DMS53 treated with DMSO at 0.1 percent for 48 hours (cell line): ENCODE measurements around the gene BTBD9.

Source experiments
- DNase-seq: peaks from one replicate; lab custom pipeline; 2025; ENCODE audit not compliant: unreplicated experiment; lab: John Stamatoyannopoulos, UW

BTBD9 gene

DNA sequence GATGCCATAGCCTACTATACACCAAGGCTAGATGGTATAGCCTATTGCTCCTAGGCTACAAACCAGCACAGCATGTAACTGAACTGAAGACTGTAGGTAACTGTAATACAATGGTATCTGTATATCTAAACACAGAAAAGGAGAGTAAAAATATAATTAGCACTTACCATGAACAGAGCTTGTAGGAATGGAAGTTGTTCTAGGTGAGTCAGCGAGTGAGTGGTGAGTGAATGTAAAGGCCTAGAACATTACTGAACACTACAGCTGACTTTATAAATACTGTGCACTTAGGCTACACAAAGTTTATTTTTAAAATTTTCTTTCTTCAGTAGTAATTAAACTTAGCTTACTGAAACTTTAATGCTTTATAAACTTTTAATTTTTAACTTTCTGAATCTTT lies 129.5 kb downstream of the BTBD9 start:
- DNase-seq: no peak

DNA sequence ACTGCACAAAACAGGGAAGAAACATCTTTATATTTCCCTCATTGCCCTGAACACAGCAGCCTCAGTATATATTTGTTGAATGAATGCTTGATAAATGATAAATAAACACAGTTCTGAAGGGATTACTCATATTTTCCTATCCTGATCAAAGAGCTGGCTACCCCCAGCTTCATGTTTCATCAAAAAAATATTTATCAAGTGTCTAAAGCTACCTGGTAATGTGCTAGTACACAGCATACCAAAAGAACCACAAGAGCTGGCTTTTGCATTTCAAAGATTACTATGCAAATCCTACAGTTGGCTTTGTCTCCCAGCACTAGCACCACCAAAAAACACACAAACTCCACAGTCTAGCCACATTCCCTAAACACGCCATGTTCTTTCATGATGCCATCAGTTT lies 130.0 kb downstream of the BTBD9 start:
- DNase-seq: peak; percentile 9

DNA sequence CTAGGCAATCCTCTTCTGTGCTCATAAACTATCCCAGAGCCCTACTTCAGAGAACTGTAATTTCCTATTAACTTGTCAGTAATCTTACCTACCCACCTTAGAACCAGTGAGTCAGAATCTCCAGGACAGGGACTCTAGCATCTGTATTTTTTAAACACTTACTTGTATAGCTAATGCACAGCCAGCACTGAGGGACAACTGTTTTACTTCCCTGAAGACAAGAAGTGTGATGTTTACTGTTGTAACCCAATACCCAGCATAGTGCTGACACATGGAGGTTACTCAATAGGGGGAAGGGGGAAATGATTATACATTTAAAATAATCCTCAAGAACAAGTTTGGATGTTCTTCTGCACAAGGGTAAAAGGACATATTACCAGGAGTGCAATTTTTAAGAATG lies 130.8 kb downstream of the BTBD9 start:
- DNase-seq: peak; percentile 79

DNA sequence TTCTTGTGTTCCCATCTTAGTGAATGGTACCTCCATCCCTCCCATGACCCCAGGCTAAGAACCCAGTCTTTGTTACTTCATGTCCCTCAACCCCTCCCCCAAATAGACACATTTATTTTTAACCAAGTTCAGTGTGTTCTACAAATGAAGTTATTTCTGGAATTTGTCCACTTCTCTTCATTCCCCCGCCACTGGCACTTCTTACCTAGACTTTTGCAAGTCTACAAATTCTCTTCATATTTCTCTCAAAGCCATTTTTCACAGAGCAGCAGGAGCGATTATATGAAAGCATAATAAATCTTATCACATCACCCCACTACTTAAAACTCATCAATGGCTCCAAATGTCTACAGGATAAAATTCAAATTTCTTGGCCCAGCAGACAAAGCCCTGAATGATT lies 131.4 kb downstream of the BTBD9 start:
- DNase-seq: no peak

DNA sequence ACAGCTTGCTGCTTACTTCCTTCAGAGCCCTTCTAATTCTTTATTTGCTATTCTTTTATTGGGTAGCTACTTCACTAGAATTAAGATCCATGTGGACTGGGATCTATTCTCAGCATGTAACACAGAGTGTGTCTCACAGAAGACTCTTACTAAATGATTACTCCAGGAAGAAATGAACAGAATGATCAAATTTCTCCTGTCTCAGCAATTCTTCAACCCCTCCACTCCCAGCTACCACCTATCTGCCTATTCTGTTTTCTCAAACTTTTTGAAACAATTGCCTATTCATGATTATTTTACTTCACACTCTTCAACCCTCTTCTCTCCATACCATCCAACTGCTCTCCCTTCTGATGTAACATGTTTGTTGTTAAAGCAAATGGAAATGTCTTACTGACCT lies 132.6 kb downstream of the BTBD9 start:
- DNase-seq: no peak

DNA sequence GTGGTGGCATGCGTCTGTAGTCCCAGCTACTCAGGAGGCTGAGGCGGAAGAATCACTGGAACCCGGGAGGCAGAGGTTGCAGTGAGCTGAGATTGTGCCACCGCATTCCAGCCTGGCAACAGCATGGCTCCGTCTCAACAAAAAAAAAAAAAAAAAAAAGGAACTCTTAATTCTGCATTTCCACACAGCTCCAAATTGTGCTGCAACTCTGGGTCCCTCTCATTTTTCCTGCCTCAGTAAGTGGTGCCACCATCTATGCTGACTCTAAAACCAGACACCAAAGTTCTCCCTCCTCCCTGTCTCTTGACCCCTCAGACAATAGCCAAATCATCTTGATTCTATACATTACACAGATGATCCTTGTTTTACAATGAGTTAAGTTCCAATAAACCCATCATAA lies 133.9 kb downstream of the BTBD9 start:
- DNase-seq: no peak

DNA sequence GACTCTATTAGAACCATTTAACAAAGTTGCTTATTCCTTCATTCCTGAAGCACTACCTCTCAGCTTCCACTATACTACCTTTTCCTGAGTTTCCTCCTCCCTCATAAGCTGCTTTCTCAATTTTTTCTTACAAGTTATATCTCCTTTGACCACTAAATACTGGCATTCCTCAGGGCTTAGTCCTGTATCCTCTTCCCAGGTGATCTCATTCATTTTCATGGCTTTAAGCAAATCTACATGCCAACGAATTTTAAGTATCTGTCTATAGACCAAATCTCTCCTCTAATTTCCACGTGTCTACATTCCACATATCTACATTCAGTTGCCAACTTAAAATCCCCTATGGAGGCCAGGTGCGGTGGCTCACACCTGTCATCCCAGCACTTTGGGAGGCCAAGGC lies 134.7 kb downstream of the BTBD9 start:
- DNase-seq: no peak

DNA sequence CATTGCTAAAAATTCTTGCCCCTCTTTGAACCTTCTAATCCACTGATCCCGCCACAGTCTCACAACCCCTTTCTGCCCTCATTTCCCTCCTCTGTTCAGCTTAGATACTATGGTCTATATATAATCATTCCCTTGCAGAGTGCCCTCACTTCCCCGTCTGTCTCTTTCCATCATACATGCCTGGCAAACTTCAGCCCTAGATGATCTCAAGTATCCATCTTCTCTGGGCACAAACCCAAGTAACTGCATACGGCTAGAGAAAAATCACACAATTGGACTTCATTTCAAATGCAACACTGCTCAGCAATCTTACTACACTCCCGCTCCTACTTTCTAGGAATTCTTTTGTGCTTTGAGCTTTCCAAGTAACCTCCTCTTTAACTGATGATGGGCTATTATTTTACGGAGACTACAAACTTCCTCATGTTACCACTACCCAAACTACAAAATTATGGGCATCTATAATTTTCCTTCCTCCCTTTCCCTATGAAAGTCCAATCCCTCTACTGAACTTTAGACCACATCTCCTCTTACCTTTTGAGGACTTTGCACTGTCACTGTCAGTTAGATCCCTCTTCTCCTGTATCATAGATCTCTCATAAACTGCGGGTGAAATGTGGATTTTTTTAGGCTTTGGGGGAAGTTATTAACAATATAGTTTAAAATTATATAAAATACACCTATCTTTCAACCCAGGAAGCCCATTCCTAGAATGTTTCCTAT lies 135.6 kb downstream of the BTBD9 start:
- DNase-seq: no peak

DNA sequence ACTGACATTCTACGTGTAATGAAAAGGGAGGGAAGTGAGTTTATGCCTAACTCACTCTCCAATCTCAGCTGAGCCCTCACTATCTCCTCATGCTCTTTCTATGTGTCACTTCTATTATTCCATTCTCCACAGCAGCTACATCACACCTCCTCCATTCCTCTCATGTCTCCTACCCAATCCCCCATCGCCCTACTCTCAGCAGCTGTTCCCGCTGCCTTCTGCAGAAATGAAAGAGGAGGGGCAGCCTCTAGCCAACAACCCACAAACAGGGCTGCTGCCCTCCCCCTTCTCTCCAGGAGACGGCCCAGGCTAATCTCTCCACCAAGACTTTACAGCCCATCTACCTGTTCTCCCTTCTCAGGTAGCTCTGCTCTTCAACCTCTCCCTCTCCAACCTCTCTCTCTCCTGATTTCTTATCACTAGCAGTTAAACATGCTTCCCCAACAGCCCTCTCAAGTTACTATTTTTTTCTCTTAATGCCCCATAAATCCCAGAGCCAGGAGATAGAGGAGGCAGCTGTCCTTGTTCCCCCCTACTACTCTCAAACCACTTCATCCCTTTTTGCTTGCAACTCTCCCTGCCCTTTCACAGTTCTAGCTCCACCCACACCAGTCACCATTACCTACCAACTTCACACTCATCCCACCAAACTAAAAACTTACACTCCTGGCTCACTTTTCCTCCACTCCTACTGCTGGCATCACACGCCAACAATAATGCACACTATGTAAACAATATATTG lies 136.5 kb downstream of the BTBD9 start:
- DNase-seq: no peak

DNA sequence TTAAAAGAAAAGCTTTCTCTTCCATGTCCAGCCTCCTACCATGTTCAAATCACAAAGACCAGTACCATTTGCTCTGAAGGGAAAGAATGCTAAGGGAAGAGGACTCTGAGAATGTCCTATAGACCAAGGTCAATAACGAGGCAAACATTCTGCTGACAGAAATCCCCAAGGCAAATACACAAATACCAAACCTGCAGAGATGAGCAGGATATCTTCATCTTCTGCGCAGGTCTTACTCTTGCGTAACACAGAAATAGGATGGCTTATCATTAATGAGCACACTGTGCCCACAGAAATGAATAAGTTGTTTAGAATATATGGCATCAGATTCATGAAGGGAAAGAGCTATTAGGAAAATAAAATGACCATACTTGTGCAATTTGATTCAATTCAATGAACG lies 137.3 kb downstream of the BTBD9 start:
- DNase-seq: no peak

DNA sequence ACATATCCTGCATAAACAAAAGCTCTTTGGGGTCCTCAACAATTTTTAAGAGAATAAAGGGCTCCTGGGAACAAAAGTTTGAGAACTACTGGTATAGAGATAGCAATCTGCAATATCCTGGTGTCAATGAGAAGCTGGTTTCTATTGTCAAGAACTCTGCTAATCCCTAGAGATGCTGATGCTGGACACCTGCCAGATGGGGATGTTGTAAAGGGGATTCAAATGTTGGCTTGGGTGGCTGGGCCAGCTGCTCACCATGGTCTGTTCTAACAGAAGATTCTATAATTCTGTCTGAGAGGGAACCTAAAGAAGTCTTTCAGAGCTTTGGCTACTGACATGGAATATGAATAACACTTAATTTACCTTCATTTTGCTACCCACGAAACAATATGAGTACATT lies 137.8 kb downstream of the BTBD9 start:
- no peak for DNase-seq

DNA sequence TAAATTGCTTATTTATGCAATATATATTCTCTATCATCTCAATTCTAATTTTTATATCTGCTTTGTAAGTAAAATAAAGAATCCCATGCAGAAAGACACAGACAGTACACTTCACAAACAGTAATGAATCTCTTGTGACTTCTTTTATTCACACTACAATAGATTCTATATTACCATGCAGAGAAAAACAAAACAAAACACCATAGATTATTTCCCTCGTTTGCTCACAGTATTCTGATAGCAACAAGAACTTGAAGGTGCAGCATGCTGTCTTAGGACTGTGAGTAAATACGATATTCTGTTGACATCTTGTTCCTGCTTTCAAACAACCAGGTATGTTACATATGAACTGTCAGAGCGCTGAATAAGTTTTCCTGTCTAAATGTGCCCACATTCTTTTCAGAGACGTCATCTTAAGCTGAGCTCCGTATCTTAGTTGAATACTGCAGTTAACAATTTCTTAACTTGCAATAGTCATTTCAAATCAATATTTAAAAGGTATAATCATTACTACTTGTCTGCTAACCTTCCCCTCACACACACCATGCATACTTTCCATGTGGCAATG lies 140.1 kb downstream of the BTBD9 start:
- DNase-seq: no peak

DNA sequence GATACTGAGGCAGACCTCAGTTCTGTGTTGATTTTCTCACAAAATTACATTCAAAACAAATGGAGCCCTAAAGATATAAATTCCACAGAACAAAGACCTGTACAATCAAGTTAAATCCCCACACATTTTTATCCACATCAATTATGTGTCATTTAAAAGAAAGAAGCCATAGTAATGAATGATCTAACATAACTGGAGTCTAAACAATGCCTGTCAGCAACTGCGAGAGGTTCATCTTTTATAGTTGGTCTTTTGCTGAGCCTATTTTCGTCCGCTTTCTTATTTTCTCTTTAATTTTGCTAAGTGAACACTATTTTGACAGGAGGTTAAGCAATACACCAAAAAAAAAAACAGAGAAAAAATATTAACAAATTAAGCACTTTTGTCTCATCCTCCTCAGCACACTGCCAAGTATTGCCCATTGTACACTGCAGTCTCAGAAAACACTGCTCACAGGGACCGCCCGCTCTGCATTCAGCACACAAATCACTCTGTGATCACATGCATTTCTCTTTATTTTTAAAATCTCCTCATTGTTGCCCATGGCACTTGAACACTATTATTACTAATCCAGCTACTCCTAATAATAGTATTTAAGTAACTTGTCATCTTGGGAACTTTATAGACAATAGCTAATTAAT lies 140.8 kb downstream of the BTBD9 start:
- DNase-seq: no peak

DNA sequence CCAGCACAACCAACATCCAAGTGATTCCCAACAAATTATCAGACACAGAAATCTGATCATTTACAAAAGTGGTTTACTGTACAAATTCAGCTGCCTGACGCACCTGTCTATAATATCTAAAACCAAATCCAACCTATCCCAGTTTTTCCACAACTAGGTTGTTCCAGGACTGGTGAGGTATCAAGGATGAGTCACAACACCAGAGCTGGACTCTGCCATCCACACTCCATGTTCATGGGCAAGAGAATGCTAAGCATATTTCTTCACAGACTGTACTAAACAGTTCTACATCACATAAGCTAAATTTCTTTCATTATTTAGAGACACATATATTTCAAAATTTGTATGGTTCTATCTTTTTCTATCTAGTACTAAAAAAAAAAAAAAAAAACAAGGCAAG lies 141.6 kb downstream of the BTBD9 start:
- DNase-seq: no peak

DNA sequence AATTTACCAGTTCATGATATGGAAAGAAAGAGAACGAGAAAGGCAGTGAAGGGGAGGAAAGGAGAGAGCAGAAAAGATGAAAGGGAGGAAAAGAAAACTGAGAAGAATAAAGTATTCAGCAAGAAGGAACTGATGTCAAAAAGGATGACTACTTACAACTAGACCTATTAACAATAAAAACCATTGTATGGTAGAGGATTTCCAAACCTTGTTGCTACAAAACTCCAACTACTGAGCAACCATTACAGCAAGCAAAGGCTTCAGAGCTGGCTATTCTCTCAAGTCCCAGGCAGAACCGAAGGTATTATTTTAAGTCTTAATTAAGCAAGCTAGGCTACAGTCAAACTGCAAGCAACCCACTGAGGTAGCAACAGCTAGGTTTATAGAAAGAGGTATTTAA lies 142.2 kb downstream of the BTBD9 start:
- no peak for DNase-seq

DNA sequence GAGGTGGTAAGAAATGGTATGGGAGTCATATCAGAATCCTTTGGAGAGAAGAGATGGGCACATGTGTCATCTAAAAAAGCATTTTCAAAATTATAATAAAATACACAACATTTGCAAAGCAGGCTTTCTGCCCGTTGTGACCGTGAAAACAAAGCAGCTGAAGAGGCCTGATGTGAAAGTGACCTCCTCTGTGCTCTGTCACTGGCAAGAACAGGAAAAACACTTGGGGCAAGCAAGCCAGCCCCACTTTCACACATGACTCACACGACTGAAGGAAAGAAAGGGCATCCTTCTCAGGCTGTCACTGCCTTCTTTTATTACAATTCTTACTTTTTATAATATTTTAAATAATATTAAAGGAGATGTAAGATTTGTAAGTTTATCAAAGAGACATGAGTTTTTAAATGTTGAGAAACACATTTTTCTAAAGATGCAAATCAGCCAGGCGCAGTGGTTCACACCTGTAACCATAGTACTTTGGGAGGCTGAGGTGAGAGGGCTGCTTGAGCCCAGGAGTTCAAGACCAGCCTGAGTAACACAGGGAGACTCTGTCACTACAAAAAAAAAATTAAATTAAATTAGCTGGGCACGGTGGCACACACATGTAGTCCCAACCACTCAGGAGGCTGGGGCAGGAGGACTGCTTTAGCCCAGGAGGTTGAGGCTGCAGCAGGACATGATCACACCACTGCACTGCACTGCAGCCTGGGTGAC lies 143.7 kb downstream of the BTBD9 start:
- DNase-seq: no peak

DNA sequence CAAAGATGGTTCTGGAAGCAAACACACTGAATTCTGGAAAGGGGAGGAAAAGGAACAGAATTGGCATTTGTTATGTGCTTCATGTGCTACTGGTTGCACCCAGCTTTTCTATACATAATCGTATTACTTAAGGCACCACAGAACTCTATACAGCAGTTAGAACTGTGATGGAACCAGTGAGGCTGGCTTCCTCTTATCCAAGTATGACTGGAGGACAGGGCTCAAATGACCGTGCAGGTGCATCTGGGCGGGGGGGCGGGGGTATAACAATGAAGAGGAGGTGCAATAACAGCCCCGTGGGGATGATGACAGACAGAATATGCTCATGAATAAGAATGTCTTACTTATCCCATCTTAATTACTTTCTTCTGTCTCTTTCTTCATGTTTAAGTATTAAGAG lies 144.2 kb downstream of the BTBD9 start:
- no peak for DNase-seq

DNA sequence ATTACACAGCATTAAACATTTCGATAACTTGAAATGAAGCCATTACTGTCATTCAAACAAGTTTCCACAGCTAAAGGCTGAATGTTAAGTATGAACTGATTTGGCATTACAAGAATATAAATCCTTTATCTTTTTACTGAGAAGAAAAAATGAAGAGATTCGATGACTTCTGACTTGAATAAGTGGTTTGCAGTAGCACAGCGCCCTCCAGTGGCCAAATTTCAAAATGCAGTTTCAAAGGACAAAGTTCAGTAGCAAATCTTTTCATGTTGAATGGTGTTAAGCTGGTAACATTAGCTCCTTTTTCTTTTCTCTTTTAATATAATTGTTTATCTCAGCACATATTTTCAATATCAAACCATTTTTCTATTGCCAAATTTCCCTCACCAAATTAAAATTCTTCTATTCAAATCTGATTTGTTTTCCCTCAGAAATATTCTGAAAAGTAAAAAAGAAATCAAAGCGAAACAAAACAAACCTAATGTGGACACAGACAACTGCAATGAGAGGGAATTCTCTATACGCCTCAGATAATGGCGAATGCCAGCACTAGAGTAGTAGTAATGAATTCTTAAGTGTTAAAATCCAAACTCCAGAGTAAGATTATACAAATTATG lies 145.7 kb downstream of the BTBD9 start:
- peak; percentile 42 for DNase-seq

DNA sequence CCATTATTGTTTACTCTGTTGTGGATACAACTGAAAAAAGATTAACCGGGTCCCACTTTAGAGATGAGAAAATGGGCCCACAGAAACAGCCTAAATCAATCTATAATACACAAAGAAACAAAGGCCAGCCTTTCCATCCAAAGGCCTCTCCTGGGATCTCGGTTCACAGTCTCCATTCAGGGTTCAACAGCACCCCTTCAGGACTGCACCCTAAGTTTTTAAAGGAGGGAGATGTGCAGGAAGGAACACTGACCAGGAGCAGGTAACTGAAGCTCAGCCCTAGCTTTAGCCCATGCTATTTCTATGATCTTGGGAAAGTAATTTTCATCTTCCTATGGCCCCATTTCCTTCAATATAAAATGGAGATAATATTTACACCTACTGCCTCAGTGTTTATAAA lies 147.7 kb downstream of the BTBD9 start:
- no peak for DNase-seq

DNA sequence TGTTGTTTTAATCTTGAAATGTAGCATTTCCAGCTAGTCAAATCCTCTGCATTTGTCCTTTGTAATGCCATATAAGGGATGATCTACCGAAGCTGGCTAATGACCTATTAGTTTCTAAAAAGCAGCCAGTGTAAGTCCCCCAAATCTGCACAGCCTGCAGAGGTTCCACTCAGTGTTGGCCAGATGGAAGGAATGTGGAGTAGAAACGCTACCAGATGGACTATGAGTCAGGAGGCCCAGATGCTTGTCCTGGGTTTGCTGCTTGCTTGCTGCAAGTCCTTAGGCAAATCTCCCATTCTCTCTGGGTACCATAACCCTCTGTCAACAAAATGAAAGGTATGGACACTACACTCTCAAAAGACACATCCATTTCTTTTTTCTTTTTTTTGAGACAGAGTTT lies 149.8 kb downstream of the BTBD9 start:
- DNase-seq: no peak

DNA sequence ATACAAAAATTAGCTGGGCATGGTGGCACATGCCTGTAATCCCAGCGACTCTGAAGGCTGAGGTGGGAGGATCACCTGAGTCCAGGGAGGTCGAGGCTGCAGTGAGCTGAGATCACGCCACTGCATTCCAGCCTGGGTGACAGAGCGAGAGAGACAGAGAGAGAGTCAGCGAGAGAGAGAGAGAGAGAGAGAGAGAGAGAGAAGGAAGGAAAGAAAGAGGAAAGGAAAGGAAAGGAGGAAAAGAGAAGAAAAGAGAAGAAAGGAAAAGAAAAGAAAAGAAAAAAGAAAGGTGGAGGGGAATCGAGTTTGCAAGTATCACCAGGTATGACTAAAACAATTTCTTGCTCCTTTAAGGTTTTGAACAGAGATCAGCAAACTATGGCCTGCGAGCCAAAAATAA lies 152.3 kb downstream of the BTBD9 start:
- no peak for DNase-seq
